OCI-LY1 (cell line): ENCODE results near the gene ZBTB48.

Experiments
- H2AFZ ChIP-seq: fragments of 200-600 bp; sonication (generic), shearing (Covaris generic); 2 replicates; pipeline ENCODE4 v1.6.0; 2014; ENCODE audit warnings: antibody characterized with exemption, mild to moderate bottlenecking, low read length
- H3F3A ChIP-seq: fragments of 200-600 bp; sonication (generic), shearing (Covaris generic); 2 replicates; pipeline ENCODE4 v1.6.0; 2014; ENCODE audit warnings: mild to moderate bottlenecking, antibody characterized with exemption, low read length, moderate library complexity; ENCODE audit not compliant: insufficient read depth
- H3K27ac ChIP-seq: fragments of 200-600 bp; sonication (generic); 2 replicates; pipeline ENCODE4 v1.5.1; 2014; ENCODE audit warnings: low read length, mixed run types, mild to moderate bottlenecking, low read depth; ENCODE audit not compliant: poor library complexity, severe bottlenecking
- H3K27me3 ChIP-seq: fragments of 200-600 bp; sonication (generic); 2 replicates; pipeline ENCODE4 v1.6.0; 2014; ENCODE audit warnings: antibody characterized with exemption, mild to moderate bottlenecking, low read length, moderate library complexity; ENCODE audit not compliant: insufficient read depth
- H3K36me3 ChIP-seq: fragments of 200-600 bp; sonication (generic); 2 replicates; pipeline ENCODE4 v1.6.1; 2014; ENCODE audit warnings: mild to moderate bottlenecking, antibody characterized with exemption, low read length, moderate library complexity, mixed read lengths; ENCODE audit not compliant: insufficient read depth
- H3K4me1 ChIP-seq: fragments of 200-600 bp; sonication (generic); 2 replicates; pipeline ENCODE4 v1.5.1; 2014; ENCODE audit warnings: mild to moderate bottlenecking, low read length, moderate library complexity; ENCODE audit not compliant: insufficient read depth, severe bottlenecking
- H3K4me2 ChIP-seq: fragments of 200-600 bp; sonication (generic), shearing (Covaris generic); 2 replicates; pipeline ENCODE4 v1.6.1; 2014; ENCODE audit warnings: low read length
- H3K4me3 ChIP-seq: fragments of 200-600 bp; sonication (generic); 2 replicates; pipeline ENCODE4 v1.5.1; 2014; ENCODE audit warnings: low read length, low read depth, mild to moderate bottlenecking, mixed read lengths; ENCODE audit not compliant: poor library complexity, severe bottlenecking
- H3K79me2 ChIP-seq: fragments of 200-600 bp; shearing (Covaris generic); 2 replicates; pipeline ENCODE4 v1.6.1; 2016; ENCODE audit warnings: mixed run types, low read length, mixed read lengths; ENCODE audit not compliant: insufficient read depth
- H3K9ac ChIP-seq: fragments of 200-600 bp; sonication (generic), shearing (Covaris generic); 2 replicates; pipeline ENCODE4 v1.6.1; 2014; ENCODE audit warnings: mild to moderate bottlenecking, low read length, mixed read lengths
- H3K9me2 ChIP-seq: fragments of 200-600 bp; sonication (generic), shearing (Covaris generic); 2 replicates; pipeline ENCODE4 v1.6.1; 2014; ENCODE audit warnings: low read depth, mild to moderate bottlenecking, low read length, mixed read lengths
- H3K9me3 ChIP-seq: fragments of 200-600 bp; shearing (Covaris generic); 2 replicates; pipeline ENCODE4 v1.6.1; 2014; ENCODE audit warnings: low read length, mixed read lengths
- H4K20me1 ChIP-seq: fragments of 200-600 bp; sonication (generic), shearing (Covaris generic); 2 replicates; pipeline ENCODE4 v1.6.0; 2016; ENCODE audit warnings: mild to moderate bottlenecking, low read length; ENCODE audit not compliant: insufficient read depth
- EZH2 ChIP-seq: fragments of 200-600 bp; sonication (generic), shearing (Covaris generic); IDR thresholded peaks from 2 replicates; pipeline ENCODE4 v1.8.0; 2017; ENCODE audit warnings: borderline replicate concordance, mixed run types, mild to moderate bottlenecking, antibody characterized with exemption, low read length, moderate library complexity, mixed read lengths
- TF ChIP-seq, protein P1 (sequence below): fragments of 200-600 bp; sonication (generic), shearing (Covaris generic); IDR thresholded peaks from 2 replicates; pipeline ENCODE4 v1.5.1; 2017; ENCODE audit warnings: mild to moderate bottlenecking, antibody characterized with exemption, low read length, moderate library complexity, mixed read lengths

Gene ZBTB48

DNA sequence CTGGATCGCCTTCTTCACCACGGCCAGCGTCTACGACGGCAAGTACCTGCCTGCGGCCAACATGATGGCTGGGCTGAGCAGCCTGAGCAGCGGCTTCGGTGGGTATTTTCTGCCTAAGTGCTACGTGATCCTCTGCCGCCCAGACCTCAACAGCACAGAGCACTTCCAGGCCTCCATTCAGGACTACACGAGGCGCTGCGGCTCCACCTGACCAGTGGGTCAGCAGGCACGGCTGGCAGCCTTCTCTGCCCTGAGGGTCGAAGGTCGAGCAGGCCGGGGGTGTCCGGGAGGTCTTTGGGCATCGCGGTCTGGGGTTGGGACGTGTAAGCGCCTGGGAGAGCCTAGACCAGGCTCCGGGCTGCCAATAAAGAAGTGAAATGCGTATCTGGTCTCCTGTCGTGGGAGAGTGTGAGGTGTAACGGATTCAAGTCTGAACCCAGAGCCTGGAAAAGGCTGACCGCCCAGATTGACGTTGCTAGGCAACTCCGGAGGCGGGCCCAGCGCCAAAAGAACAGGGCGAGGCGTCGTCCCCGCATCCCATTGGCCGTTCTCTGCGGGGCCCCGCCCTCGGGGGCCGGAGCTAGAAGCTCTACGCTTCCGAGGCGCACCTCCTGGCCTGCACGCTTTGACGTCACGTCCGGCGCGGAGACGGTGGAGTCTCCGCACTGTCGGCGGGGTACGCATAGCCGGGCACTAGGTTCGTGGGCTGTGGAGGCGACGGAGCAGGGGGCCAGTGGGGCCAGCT is at the start of gene ZBTB48:
TSS of gene ZBTB48 (plus strand) at position 621 of the 745 bp plus-strand sequence. CDS start 616 bp downstream, outside the sequence.
- Histone ChIP-seq H3F3A (no peaks in the 10 kb centered on the region), H3K9me3 (no peaks in the 10 kb centered on the region), H3K36me3 (peaks cover 17% of the 10 kb centered on the region; the same call in 1 of the 2 replicates), H3K4me3 (peak within 1 kb of the TSS; percentile 76), H2AFZ (no peak within 1 kb of the TSS), H3K9ac (peak within 1 kb of the TSS; percentile 77), H3K4me2 (peak within 1 kb of the TSS; percentile 69), H3K27me3 (no peaks in the 10 kb centered on the region), H3K9me2 (no peaks in the 10 kb centered on the region), H3K79me2 (no peaks in the 10 kb centered on the region), H3K4me1 (peaks cover 65% of the 10 kb centered on the region), H3K27ac (peak within 1 kb of the TSS; percentile 86), H4K20me1 (no peaks in the 10 kb centered on the region)
- TF ChIP-seq, protein P1, sequence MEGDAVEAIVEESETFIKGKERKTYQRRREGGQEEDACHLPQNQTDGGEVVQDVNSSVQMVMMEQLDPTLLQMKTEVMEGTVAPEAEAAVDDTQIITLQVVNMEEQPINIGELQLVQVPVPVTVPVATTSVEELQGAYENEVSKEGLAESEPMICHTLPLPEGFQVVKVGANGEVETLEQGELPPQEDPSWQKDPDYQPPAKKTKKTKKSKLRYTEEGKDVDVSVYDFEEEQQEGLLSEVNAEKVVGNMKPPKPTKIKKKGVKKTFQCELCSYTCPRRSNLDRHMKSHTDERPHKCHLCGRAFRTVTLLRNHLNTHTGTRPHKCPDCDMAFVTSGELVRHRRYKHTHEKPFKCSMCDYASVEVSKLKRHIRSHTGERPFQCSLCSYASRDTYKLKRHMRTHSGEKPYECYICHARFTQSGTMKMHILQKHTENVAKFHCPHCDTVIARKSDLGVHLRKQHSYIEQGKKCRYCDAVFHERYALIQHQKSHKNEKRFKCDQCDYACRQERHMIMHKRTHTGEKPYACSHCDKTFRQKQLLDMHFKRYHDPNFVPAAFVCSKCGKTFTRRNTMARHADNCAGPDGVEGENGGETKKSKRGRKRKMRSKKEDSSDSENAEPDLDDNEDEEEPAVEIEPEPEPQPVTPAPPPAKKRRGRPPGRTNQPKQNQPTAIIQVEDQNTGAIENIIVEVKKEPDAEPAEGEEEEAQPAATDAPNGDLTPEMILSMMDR, result no peak
- no peak for TF ChIP-seq EZH2

DNA sequence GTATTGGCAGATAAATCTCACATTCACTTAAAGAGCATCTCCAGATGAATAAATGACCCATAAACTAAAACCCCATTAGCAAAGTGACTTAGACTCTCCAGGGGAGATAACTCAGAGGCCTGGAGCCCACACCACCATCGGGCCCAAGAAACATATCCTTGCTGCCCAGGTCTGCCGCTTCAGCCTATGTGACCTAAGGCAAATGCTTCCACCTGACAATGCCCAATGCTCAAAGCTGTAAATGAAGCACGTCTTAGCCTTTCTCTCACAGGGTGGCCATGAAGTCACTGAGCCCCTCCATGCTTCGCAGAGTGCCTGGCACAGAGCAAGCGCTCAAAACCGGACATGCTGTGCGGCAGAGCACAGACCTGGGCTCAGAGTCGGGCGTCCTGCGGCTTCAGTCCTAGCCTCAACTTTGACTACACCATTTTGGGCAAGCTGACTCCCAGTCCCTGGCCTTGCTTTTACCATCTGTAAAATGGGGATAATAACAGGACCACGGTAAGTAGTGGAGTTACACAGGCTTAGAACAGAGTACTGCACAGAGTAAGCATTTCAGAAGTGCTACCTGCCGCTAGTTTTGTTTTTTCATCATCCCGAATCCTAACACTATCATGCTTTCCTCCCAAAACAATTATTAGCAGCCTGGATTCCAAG is 49.2 kb upstream of the ZBTB48 start:
- Histone ChIP-seq H3K4me1 (no peaks in the 10 kb centered on the region), H4K20me1 (no peaks in the 10 kb centered on the region), H3K9me2 (no peaks in the 10 kb centered on the region), H2AFZ (no peak overlapping the region), H3K4me2 (no peak overlapping the region), H3K36me3 (peaks cover 92% of the 10 kb centered on the region), H3F3A (no peaks in the 10 kb centered on the region), H3K9ac (no peak overlapping the region), H3K79me2 (no peaks in the 10 kb centered on the region), H3K9me3 (no peaks in the 10 kb centered on the region), H3K4me3 (no peak overlapping the region), H3K27ac (no peak overlapping the region), H3K27me3 (no peaks in the 10 kb centered on the region)
- TF ChIP-seq, protein P1, result no peak
- TF ChIP-seq EZH2, result no peak

DNA sequence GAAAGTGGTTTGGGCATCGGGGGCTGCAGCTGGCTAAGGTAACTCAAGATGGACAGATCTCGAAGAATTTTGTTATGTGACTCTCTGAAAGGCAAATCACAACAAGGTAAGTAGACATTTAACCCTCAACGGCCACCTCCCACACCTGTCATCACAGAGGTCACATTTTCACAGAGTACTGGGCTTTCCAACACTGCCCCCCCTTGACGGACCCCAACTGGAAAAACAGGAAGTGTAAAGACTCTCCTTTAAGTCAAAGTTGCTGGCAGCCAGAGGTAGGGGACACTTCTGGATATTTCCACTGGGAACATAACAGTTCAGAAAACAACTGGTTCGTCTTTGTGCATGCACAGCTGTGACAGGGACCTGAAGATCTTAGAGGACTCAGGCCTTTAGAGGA is 47.8 kb upstream of the ZBTB48 start:
- H3K4me2 ChIP-seq, result no peak overlapping the region
- TF ChIP-seq, protein P1, result no peak
- TF ChIP-seq EZH2, result no peak
- no peak overlapping the region for H2AFZ ChIP-seq
- no peaks in the 10 kb centered on the region for H4K20me1 ChIP-seq
- H3K79me2 ChIP-seq, result no peaks in the 10 kb centered on the region
- H3K4me1 ChIP-seq, result no peaks in the 10 kb centered on the region
- no peaks in the 10 kb centered on the region for H3K9me2 ChIP-seq
- no peak overlapping the region for H3K9ac ChIP-seq
- no peaks in the 10 kb centered on the region for H3F3A ChIP-seq
- peaks cover 86% of the 10 kb centered on the region for H3K36me3 ChIP-seq
- no peaks in the 10 kb centered on the region for H3K9me3 ChIP-seq
- no peaks in the 10 kb centered on the region for H3K27me3 ChIP-seq
- no peak overlapping the region for H3K4me3 ChIP-seq
- no peak overlapping the region for H3K27ac ChIP-seq
